Mucosa of descending colon (tissue), 3 donors: ENCODE data around the gene ABR. TPM values are rescaled to one million over a fixed set of nuclear protein-coding genes. Genes with fewer than 3 reads are reported as not detected.
A peak's percentile ranks its signal among the peaks of the same experiment; 100 is the strongest.

ENCODE experiments used
- ATAC-seq: fragments of 200-7000 bp; cut with Tn5 transposase; one replicate; pipeline ENCODE4 v1.9.1; 2020; ENCODE audit warnings: mild to moderate bottlenecking, moderate library complexity
- DNase-seq, 3 donors: peaks; one replicate each; pipeline ENCODE4 v3.0.0-alpha.2; 2020
- H3K36me3 ChIP-seq: fragments of 200-600 bp; one replicate; pipeline ENCODE4 v1.8.0; 2021; ENCODE audit warnings: low read depth, mild to moderate bottlenecking
- H3K4me1 ChIP-seq: fragments of 200-600 bp; one replicate; pipeline ENCODE4 v1.8.0; 2021; ENCODE audit warnings: low read depth, mild to moderate bottlenecking
- H3K4me3 ChIP-seq: fragments of 200-600 bp; one replicate; pipeline ENCODE4 v1.8.0; 2021; ENCODE audit warnings: mild to moderate bottlenecking
- H3K9me3 ChIP-seq: fragments of 200-600 bp; one replicate; pipeline ENCODE4 v1.8.0; 2021; ENCODE audit warnings: mild to moderate bottlenecking
- CTCF ChIP-seq: fragments of 200-600 bp; IDR thresholded peaks from one replicate; pipeline ENCODE4 v1.8.0; 2022; ENCODE audit warnings: antibody characterized with exemption, mild to moderate bottlenecking
- intact Hi-C, 2 donors: fragments of 100-400 bp; cut with DNase I in 1 of 2; cut with micrococcal nuclease in 1 of 2; formaldehyde crosslinking; loops; one replicate each; pipeline versions ENCODE4 v1.11.0 to v1.11.1; 2022; cut with DNase I, micrococcal nuclease
- total RNA-seq, 3 donors: library from RNA; stranded (reverse); fragmentation: NEBNext Ultra II Directional in 2 of 3; extraction: Animal tissue kit (Norgen Biotek cat#: 25700) in 2 of 3; gene quantifications; one replicate each; pipeline versions ENCODE4 v1.2.1 to v1.2.4, GENCODE V29; 2021 to 2023
- donor health status: DM: no; HTN: no; CAD: no; lungs with moderate emphysema.
- donor health status: DM: no; HTN: no; CAD: no.
- donor health status: DM: no; HTN: yes; CAD: no.

ABR gene
- total RNA-seq, 3 donors from 2014 or later: 257 to 470 (median 292) TPM

GRCh38 chr17:1025733-1026598 is 153.8 kb downstream of the ABR start:
- Histone ChIP-seq H3K4me3 (no peak overlapping the region), H3K36me3 (no peaks in the 10 kb centered on the region), H3K4me1 (no peaks in the 10 kb centered on the region), H3K9me3 (no peaks in the 10 kb centered on the region)
- DNase-seq: no peak
- ATAC-seq: no peak
- intact Hi-C loops: no loop called here
- TF ChIP-seq CTCF: no peak

GRCh38 chr17:1024076-1024475 is 155.7 kb downstream of the ABR start:
- intact Hi-C loops: no loop called here
- Histone ChIP-seq H3K4me3 (no peak overlapping the region), H3K9me3 (no peaks in the 10 kb centered on the region), H3K36me3 (no peaks in the 10 kb centered on the region), H3K4me1 (no peaks in the 10 kb centered on the region)
- no peak for TF ChIP-seq CTCF
- DNase-seq (no peak), ATAC-seq (no peak)

- intact Hi-C loops: no loop called here
- ATAC-seq: no peak
Measured at GRCh38 chr17:1022278-1023024, 157.3 kb downstream of the ABR start.

GRCh38 chr17:1021147-1021546 is 158.6 kb downstream of the ABR start:
- intact Hi-C loops: no loop called here
- no peaks in the 10 kb centered on the region for H3K36me3 ChIP-seq
- no peak for TF ChIP-seq CTCF
- DNase-seq (no peak), ATAC-seq (no peak)
- no peaks in the 10 kb centered on the region for H3K4me1 ChIP-seq
- no peaks in the 10 kb centered on the region for H3K9me3 ChIP-seq
- H3K4me3 ChIP-seq: no peak overlapping the region

More at GRCh38 chr17:1022278-1023024, 157.3 kb downstream of the ABR start:
- TF ChIP-seq CTCF: no peak
- DNase-seq: no peak
- no peaks in the 10 kb centered on the region for H3K36me3 ChIP-seq
- no peaks in the 10 kb centered on the region for H3K9me3 ChIP-seq
- H3K4me3 ChIP-seq: no peak overlapping the region
- no peaks in the 10 kb centered on the region for H3K4me1 ChIP-seq

- ATAC-seq: peak; percentile 88
- Histone ChIP-seq H3K36me3 (no peaks in the 10 kb centered on the region), H3K4me3 (no peak overlapping the region), H3K9me3 (no peaks in the 10 kb centered on the region), H3K4me1 (no peaks in the 10 kb centered on the region)
- intact Hi-C loops: no loop called here
- TF ChIP-seq CTCF: no peak
- no peak for DNase-seq
Measured at GRCh38 chr17:1019451-1019850, 160.3 kb downstream of the ABR start.
